Measurements from ENCODE around the gene USP6NL.
"Not testable (repeated sequence)": the region's sequence is repeated elsewhere in the genome, so short reads cannot be mapped to it uniquely, and the experiment has no call there.

The USP6NL gene

DNA sequence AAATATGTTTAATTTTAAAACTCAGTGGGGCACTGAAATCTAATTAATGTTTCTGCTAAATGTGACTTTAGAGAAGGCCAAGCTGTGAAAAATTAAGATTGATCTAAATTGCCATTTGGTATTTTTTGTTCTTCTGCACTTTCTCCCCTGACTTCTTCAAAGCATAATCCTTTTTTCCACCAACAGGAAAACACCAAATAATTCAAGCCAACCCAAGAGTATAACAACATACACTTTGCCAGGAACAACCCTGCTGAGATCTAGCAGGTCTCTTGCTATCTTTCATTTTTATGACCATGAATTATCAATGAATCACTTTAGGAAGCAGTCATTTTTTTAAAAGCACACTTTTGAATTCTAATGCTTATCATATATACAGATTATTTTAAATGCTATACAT is 100.1 kb downstream of the USP6NL start:
- no peak for DNase-seq

DNA sequence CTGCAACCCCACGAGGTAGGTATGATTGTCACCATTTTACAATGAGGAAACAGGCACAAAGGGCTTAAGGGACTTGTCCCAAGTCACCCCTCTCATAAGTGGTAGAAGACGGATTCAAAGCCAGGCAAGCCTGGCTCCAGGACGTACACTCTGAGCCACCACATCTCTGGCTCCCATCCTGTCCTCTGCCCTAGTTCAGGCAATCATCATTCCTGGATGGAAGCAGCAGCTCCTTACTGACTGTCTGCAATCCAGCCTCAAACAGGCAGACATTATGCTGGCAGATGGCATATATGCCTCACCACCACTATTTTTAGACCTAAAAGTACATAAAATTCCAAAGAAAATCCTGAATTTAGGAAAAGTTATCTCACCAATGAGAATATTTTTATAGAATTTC is 100.7 kb downstream of the USP6NL start:
- DNase-seq, result no peak

DNA sequence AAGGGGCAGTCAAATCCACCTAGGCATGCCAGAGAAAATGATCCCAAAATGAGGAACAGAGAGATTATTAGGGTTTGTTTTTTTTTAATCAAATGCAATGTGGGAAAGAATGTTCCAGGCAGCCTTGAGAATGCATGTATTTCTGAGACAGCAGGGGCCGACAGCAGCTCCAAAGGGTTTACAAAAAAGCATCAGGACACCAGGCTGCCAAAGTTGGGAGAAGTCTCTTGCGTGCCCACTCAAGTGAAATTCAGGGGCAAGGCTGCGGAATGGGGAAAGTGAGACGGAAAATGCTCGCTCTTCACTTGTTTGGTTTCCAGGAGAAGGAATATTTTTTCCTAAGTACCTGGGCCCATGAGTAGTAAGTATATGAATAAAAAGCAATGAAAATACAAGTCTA is 101.2 kb downstream of the USP6NL start:
- no peak for DNase-seq

DNA sequence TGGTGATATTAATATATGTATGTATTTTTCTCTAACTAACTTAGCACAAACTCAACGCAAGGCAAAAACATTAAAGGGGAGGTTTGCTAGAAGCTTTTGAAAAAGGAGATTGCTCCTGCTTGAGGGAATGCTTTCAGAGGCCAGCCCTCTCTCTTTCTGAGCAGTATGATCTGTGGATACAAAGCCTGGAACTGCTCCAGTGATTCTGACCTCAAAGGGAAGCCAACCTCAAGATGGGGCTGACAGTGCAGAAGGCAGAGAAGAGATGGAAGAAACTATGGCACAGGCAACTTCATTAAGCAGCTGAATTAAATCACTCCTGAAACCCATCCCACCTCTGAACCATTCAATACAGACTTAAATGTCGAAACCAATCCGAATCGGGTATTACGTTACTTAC is 102.4 kb downstream of the USP6NL start:
- no peak for DNase-seq

DNA sequence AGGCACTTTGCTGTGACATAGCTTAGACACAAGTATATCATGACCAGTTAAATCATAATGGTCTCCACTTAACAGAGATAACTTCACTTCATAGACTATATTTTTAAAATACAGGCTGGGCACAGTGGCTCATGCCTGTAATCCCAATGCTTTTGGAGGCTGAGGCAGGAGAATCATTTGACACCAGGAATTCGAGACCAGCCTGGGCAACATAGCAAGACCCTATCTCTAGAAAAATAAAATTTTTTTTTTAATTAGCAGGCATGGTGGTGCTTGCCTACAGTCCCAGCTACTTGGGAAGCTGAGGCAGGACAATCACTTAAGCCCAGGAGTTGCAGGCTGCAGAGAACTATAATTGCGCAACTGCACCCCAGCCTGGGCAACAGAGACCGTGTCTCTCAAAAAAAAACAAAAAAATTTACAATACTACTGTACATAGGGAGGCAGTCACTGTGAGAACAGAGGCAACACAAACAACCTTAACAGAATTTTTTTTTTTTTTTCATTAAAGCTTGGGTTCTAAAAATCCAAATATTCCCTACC is 105.1 kb downstream of the USP6NL start:
- no peak for DNase-seq

DNA sequence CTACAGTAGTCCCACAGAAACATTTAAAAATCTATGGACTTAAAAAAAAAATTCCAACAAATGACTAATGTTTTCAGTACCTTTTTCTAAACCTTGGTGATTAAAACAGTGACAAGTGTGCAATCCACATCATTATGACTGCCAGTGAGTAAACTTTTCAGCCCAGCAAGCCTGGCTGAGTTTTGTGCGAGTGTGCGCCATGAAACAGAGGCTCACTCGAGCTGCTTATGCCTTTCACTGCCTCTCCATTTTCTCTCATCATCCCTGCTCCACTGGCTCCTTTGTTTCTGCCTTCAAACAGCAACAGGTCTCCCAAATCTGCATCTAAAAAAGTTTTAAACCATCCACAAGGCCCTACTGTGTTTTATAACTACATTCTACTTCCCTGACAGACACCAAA is 105.8 kb downstream of the USP6NL start:
- DNase-seq, result no peak

DNA sequence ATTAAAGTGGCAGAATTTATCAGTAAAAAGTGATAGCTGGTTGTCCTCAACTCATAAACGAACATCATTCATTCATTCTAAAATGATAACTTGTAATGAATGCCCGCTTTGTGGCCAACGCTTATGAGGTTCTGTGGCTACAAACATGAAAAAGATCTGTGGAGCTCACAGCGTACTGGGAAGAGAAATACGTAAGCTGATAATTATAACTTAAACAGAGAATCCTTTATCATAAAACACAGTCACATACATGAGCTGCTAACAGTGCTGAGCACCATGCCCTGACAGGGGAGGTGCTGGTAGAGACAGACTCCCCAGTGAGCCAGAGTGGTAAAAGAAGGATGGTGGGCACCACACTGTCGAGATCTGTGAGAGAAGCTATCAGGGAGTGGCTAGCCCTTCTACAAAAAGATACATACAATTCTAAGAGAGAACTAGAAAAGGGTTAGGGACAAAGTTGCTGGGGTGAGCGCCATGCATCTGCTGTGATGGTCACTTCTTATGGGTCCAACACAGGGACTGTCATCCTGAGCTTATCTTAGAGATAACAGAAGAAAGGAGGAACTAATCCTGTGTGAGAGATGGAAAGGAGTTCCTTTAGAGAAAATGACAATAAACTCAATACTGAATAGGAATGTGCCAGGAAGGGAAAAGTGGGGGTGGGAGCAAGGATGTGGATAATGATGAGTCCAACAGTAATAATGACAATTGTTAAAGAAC is 106.7 kb downstream of the USP6NL start:
- no peak for DNase-seq

DNA sequence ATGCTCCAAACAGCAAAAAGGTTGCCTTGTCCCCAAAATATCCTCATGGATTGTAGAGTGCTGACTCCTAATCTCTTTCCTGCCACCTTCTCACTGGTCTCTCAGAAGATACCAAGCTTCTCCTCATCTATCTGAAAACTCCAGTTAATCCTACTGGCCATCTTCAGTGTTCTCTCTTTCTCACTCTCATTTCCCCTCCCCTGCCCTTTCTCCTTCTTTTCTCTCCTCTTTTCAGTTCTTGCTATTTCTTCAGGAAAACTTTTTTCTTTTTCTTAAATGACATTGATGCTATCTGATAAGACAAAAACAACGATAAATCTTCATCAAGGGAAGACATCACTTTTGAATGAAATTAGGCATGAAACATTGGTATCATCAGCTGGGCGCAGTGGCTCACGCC is 109.8 kb downstream of the USP6NL start:
- DNase-seq, result no peak

DNA sequence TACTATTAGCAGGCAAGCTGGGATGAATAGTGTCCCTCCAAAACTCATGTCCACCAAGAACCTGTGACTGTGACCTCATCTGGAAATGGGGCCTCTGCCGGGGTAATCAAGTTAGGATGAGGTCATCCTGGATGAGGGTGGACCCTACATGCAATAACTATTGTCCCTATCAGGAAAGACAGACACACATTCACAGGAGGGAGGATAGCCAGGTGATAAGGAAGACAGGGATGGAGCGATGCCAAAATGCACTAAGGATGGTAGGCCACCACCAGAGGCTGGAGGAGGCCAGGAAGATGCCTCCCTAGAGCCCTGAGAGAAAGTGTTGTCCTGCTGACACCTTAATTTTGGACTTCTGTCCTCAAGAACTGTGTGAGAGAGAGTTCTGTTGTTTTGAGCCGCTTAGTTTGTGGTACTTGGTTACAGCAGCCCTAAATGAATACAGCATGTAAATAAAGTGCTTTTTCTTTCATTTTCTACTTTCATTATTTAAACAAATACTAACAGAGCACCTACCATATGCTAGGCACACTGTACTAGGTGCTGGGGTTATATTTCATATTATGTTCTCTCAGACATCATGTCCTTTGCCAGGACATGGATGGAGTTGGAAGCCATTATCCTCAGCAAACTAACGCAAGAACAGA is 111.9 kb downstream of the USP6NL start:
- DNase-seq, result no peak

DNA sequence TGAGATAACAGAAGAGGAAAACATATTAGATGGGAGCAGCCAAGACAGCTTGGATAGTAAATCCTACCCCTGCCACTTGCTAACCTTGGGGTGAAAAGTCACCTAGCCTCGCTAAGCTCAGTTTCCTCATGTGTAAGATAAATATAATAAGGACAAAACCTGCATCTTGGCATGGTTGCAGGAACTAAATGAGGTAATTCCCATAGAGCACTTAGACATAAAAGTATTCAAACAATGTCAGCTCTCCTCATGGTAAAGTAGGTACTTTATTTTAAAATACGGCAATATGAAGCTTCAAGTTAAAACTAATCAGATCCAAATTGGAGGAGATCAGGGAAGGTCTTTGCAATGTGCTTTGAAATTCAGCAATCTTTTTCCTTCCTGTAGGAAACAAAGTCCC is 113.1 kb downstream of the USP6NL start:
- no peak for DNase-seq

DNA sequence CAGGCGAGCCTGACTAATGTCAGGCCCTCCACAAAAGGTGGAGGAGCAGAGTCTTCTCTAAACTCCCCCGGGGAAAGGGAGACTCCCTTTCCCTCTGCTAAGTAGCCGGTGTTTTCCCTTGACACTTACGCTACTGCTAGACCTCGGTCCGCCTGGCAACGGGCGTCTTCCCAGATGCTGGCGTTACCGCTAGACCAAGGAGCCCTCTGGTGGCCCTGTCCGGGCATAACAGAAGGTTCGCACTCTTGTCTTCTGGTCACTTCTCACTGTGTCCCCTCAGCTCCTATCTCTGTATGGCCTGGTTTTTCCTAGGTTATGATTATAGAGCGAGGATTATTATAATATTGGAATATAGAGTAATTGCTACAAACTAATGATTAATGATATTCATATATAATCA is 116.5 kb downstream of the USP6NL start:
- not testable (repeated sequence) for DNase-seq

DNA sequence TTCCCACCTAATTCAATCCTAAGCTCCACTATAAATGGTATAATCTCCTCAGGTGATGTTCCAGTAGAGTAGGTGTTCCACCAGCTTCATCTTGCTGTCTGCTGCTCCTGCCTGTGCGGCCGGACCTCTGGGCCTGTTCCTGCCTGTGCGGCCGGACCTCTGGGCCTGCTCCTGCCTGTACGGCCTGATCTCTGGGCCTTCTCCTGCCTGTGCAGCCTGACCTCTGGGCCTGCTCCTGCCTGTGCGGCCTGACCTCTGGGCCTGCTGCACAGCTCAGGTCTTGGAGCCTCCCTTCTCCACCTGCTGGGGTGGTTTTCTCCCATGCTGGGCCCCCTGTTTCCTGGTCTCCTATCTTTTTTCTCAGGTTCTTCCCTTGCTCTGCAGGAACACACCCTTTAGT is 117.8 kb downstream of the USP6NL start:
- no peak for DNase-seq

DNA sequence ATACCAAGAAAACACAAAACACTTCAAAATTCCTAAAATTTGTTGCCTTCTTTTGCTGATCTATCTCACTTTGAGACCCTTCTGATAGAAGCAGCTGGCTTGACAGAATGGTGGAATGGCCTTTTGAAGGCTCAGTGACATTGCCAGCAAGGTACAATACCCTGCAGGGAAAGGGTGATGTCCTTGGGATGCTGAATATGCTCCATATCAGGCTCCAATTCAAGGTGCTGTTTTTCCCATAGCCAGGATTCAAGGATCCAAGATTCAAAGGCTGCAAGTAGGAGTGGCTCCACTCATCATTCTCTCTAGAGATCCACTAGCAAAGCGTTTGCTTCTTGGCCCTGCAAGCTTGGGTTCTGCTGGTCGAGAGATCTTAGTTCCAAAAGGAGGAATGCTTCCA is 120.4 kb downstream of the USP6NL start:
- DNase-seq, result no peak

DNA sequence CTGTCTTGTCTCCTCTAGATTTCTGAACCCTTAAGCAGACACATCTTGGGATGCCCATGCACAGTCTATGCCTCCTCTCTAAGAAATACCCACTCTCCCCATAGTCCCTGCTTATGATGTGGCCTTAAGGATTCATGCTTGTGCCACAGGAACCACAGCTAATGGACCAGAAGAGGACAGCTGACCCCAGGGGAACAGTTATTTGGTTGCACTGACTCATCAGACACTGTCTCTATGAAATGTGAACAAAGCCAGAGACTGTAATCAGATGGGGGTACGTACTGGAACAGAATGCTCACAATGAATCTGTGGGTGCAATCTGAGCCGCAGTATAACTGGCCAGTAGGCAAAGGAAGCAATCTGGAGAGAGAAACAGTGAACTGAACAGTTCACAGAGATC is 121.9 kb downstream of the USP6NL start:
- DNase-seq, result no peak

DNA sequence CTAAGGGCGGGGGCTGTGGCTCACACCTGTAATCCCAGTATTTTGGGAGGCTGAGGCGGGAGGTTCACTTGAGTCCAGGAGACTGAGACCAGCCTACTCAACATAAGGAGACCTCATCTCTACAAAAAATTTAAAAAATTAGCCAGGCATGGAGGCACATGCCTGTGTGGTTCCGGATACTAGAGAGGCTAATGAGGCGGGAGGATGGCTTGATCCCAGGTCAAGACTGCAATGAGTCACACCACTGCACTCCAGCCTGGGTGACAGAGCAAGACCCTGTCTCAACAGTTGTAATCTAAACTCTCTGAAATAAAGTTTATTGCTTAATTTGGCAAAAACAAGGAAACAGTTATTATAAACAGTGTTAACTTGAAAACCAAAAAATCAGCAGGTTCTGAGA is 123.3 kb downstream of the USP6NL start:
- DNase-seq, result no peak

DNA sequence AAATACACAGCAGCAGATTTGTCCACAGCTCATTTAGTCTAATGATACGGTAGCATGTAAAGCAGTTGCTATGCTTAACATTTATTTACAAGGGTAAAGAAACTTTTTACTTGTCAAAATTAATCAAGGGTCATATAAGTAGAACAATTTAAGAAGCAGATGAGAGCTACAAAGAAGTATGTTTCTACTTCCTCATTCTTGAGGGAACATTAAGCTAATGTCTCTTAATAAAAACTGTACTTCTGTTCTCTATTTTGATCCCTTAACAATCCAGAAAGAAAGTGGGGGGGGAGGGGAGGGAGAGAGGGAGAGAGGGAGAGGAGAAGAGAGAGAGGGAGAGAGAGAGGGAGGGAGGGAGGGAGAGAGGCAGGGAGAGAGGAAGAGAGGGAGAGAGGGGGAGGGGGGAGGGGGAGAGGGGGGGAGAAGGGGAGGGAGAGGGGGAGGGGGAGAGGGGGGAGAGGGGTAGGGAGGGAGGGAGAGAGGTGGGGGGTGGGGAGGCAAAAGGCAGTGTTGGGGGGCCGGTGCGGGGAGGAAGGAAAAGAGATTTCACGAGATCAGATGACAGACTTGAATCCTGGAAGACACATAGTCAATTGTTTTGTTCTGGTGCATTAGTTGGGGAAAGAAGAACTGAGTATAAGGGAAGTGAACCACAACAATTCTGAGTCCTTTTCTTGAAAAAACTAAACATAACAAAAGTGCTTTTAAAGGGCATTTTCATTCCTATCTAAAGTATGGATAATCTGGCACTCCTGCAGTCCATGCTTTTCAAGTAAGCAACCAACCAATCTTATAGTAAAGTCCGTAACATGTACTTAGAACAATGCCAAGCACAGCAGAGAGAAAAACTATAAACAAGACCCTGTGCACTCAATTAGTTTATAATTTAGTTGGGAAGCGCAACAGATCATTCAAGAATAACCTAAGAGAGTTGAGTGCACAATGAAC is 128.0 kb downstream of the USP6NL start:
- DNase-seq, result no peak

DNA sequence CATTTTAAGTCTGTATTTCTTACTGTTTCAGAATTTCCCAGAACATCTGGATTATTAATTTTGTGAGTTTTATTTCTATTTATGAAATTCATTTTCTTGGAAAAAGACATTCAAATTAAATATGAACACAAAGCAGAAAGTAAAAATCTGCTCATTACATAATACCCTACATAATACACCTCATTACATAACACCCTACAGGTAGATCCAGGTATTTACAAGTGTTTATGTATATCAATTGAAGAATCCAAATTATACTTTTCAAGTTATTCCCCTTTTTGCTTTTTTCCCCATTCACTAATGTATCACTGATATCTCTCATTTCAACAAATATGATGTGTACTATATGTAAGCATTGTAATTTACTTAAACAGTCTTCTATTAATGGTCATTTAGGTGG is 129.1 kb downstream of the USP6NL start:
- DNase-seq, result no peak

DNA sequence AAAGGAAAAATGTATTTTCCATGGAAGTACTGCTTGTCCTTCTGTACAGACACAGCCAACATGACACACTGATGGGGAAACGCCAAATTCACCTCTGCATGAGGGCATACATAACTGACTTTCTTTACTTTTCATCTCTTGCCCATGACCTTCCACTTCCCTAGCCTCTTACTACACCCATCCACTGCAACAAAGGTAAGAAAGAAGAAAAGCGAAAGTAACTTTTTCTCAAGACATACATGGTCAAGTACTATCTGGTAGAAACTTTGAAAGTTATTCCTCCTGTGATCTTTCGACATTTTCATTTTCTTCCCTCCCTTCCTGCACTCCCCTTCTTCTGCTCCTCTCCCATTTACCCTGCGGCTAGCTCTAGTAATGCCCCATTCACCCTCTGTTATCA is 130.8 kb downstream of the USP6NL start:
- no peak for DNase-seq

DNA sequence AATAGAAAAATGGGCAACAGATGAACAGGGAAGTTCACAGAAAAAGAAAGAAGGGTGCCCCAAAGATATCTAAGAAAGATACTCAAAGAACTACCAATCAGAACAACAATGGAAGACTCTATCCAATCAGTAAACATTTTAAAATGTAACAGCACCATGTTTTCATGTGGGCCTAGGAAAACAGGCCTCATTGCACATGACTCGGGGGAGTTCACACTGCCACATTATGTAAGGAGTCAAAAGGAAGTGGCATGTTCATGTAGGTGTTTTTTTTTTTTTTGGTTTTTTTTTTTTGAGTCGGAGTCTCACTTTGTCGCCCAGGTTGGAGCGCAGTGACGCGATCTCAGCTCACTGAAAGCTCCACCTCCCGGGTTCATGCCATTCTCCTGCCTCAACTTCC is 132.2 kb downstream of the USP6NL start:
- DNase-seq, result no peak

DNA sequence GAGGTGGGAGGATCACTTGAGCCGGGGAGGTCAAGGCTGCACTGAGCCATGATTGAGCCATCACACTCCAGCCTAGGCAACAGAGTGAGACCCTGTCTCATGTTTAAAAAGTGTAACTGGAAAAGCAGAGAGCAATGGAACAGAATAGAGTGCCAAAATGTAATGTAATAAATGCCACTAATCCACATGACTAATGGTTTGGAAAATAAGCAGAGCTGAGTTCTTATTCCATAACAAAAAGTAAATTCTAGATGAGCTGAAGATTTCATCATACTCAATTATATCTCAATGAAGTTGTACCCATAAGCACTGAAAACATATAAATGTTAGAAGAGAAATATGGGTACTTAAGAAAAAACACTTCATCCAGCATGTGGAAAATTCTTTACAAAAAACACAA is 132.6 kb downstream of the USP6NL start:
- no peak for DNase-seq

DNA sequence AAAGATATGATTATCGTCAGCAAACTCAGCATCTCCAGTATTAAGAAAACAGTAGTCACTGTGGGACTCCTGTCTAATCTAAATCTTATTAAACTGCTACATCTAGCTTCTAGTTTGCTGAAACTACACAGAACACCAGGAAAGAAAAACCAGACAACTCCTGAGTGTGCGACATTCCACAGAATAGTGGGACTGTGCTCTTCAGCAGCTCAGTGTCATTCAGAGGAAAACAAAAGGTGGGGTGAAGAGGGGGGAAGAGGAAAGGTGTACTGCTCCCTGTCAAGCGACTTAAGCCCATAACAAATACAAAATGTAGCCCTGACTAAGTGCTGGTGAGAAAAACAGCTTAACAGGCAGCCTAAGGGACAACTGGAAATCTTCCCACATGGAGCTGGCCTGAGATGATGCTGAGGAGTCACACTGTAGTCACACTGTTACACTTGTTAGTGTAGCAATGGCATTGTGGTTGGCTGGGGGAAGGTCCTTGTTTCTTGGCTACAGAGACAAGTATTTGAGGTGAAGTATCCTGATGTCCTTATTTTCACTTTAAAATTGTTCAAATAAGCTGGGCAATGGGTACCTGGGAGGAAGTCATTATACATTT is 135.5 kb downstream of the USP6NL start:
- DNase-seq, result no peak

DNA sequence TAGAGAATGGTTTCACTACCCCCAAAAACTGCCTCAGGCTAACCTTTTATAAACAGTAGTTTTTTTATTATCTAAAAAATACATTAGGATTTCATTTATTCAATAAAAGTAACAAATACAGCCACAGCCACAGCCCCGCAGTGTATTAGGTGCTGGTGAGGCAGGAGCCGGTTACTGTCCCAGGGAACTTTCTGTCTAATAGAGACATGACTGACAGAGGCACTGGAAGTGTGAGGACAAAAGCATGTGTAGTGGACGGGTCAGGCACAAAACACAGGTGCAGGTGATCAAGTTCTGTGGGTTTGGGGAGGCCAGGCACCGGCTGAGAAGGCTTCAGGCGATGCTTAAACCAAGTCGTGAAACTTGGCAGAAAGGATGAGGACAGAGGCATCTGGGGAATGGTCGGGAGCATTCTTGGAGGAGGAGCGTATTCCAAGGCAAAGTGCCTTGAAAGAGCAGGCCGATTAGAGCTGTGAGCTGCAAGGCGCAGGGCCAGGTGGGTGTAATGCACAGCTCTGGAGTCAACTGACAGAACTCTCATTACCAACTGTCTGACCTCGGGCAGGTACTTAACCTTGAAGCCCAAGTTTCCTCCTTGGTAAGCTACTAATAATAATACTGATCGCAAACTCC is 138.2 kb downstream of the USP6NL start:
- no peak for DNase-seq
